ENCODE data around the gene TAF1A.

DNA sequence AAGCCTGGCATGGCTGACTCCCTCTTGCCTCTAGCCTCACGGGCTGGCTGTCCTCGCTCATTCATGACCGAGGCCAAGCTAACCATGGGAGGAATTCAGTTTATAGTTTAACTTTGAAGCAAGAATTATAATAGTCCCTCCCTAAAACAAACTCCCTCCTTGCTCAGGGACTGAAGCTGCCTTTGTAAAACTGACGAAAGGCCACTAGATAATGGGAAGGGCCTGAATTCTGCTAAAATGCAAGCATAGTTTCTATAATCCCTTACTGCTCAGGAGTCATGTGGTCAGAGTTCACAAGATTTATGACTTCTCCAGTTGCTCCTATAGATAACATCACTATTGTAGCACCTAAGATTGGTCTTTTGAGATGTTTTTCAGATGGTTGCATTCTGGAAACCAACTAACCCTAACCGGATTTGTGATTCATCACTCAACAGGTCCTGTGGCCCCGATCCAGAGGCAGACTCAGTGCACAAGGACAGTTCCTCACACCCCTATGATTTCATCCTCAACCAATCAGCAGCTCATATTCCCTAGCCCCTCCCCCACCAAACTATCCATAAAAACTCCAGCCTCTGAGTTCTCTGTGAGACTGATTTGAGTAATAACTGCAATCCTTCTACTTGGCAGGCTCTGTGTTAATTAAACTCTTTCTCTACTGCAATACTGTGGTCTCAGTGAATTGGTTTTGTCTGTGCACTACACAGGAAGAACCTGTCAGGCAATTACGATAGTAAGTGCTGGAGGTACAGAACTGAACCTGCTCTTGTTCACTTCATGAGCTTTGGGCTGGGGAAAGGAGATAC is 68.2 kb downstream of the TAF1A start:
- TF ChIP-seq, protein P1, sequence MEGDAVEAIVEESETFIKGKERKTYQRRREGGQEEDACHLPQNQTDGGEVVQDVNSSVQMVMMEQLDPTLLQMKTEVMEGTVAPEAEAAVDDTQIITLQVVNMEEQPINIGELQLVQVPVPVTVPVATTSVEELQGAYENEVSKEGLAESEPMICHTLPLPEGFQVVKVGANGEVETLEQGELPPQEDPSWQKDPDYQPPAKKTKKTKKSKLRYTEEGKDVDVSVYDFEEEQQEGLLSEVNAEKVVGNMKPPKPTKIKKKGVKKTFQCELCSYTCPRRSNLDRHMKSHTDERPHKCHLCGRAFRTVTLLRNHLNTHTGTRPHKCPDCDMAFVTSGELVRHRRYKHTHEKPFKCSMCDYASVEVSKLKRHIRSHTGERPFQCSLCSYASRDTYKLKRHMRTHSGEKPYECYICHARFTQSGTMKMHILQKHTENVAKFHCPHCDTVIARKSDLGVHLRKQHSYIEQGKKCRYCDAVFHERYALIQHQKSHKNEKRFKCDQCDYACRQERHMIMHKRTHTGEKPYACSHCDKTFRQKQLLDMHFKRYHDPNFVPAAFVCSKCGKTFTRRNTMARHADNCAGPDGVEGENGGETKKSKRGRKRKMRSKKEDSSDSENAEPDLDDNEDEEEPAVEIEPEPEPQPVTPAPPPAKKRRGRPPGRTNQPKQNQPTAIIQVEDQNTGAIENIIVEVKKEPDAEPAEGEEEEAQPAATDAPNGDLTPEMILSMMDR (IDR thresholded peaks at IDR 0.05; ENCODE audit: low read length) = no peak
- TF ChIP-seq EZH2 (IDR thresholded peaks at IDR 0.05; ENCODE audit: borderline replicate concordance, low read length) = no peak
